Measurements from ENCODE around the gene GASK1B. TPM values are rescaled to one million over a fixed set of nuclear protein-coding genes. Genes with fewer than 3 reads are reported as not detected.

GASK1B gene
- total and polyA plus RNA-seq, 2 donors (not counting 3 experiments of a cell fraction or from before 2014, with no cell fraction given), result 160 to 235 TPM

DNA sequence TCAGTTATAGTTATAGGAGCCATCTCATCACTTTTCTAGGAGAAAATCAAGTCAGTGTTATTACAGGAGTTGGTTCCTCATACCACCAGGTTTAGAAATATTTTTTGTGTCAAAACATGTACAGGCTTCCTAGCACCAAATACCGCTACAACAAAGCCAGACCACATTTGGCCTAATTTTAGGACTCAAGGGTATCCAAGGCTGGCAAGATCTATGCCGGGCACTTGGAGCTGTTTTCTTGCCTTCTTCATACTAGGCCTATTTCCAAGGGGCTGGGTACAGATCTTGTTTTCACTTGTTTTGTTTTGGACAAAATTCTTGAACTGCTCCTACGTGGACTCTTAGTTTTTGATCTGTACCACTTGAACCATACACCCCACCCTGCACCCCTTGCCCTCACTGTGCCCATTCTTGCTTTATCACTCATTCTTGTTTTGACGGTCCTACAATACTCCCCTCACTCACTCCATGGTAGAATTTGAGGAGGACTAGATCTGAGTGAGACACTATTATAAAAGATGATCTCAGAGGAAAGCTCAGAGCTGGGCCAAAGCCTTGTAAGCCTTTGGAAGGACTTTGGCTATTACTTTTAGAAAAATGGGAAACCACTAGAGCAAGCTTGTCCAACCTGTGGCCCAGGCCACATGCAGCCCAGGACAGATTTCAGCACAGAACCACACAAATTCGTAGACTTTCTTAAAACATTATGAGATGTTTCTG is 19.8 kb upstream of the GASK1B start:
- no TSS peak for BruUV-seq (replicated peaks)
- H3K36me3 ChIP-seq (ENCODE audit: control insufficient read depth in 2 of 2, extremely low read depth in 1 of 2, insufficient read depth in 2 of 2, low read length in 2 of 2), result peaks cover 0 to 6% of the 10 kb centered on the region in 2 experiments
- no peak for DNase-seq (ENCODE audit: low read depth, low spot score)
- POLR2A ChIA-PET, result no interaction called here
- no peak overlapping the region for H3K4me3 ChIP-seq (replicated peaks in 1 of 3; ENCODE audit: insufficient read depth in 1 of 3, low read depth in 1 of 3, low read length in 3 of 3)
- no peak overlapping the region for H2AFZ ChIP-seq (ENCODE audit: low read depth, low read length)
- intact Hi-C loops (cut with micrococcal nuclease), result loop anchor here (1.0 to 5.0 kb wide), 3 partner anchors 63 to 435 kb away; no protein-coding TSS in a partner anchor
- H3K9ac ChIP-seq (replicated peaks; ENCODE audit: extremely low read depth, insufficient read depth, low read length), result no peak overlapping the region
- no peaks in the 10 kb centered on the region for H3K27me3 ChIP-seq (ENCODE audit: control insufficient read depth in 2 of 2, insufficient read depth in 2 of 2, low read length in 2 of 2)
- no peaks in the 10 kb centered on the region for H3K9me3 ChIP-seq (replicated peaks; ENCODE audit: control insufficient read depth, insufficient read depth, low read length)
- no peak overlapping the region for H3K4me2 ChIP-seq (ENCODE audit: insufficient read depth, low read length)
- CTCF ChIA-PET, result interaction anchor here (0.6 to 3.0 kb wide), 9 partner anchors 10 to 1718 kb away, joined by 3 to 41 read pairs (median 5); partner anchors contain the start of gene TMEM144
- TF ChIP-seq, protein P1, sequence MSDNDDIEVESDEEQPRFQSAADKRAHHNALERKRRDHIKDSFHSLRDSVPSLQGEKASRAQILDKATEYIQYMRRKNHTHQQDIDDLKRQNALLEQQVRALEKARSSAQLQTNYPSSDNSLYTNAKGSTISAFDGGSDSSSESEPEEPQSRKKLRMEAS (IDR thresholded peaks at IDR 0.05; ENCODE audit: insufficient read depth, insufficient read length), result no peak
- no peak for TF ChIP-seq MYC (IDR thresholded peaks at IDR 0.05; ENCODE audit: low read depth, low read length)
- TF ChIP-seq EZH2 (IDR thresholded peaks at IDR 0.05; ENCODE audit: borderline replicate concordance, low read depth, low read length, severe bottlenecking), result no peak
- TF ChIP-seq POLR2A (IDR thresholded peaks at IDR 0.05; ENCODE audit: low read depth, low read length), result no peak
- TF ChIP-seq POLR2AphosphoS5 (IDR thresholded peaks at IDR 0.05; ENCODE audit: insufficient read depth, low read depth, low read length), result no peak
- TF ChIP-seq, protein P2, sequence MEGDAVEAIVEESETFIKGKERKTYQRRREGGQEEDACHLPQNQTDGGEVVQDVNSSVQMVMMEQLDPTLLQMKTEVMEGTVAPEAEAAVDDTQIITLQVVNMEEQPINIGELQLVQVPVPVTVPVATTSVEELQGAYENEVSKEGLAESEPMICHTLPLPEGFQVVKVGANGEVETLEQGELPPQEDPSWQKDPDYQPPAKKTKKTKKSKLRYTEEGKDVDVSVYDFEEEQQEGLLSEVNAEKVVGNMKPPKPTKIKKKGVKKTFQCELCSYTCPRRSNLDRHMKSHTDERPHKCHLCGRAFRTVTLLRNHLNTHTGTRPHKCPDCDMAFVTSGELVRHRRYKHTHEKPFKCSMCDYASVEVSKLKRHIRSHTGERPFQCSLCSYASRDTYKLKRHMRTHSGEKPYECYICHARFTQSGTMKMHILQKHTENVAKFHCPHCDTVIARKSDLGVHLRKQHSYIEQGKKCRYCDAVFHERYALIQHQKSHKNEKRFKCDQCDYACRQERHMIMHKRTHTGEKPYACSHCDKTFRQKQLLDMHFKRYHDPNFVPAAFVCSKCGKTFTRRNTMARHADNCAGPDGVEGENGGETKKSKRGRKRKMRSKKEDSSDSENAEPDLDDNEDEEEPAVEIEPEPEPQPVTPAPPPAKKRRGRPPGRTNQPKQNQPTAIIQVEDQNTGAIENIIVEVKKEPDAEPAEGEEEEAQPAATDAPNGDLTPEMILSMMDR (IDR thresholded peaks at IDR 0.05; ENCODE audit: extremely low read depth in 1 of 2, insufficient read depth in 1 of 2, low read depth in 1 of 2, low read length in 2 of 2), result no peak
- TF ChIP-seq JUN (IDR thresholded peaks at IDR 0.05; ENCODE audit: borderline replicate concordance, insufficient read depth, insufficient read length, low read depth), result no peak
- no peak for TF ChIP-seq GATA2 (IDR thresholded peaks at IDR 0.05; ENCODE audit: insufficient read depth, insufficient read length, low read depth, low read length)
- no peak for TF ChIP-seq FOS (IDR thresholded peaks at IDR 0.05; ENCODE audit: borderline replicate concordance, insufficient read depth, low read length)
- no peaks in the 10 kb centered on the region for H3K4me1 ChIP-seq (ENCODE audit: control insufficient read depth, extremely low read depth, insufficient read depth, low read length)
- no peaks in the 10 kb centered on the region for H4K20me1 ChIP-seq (replicated peaks; ENCODE audit: control insufficient read depth, extremely low read depth, insufficient read depth, low read length)
- H3K79me2 ChIP-seq (ENCODE audit: control insufficient read depth, insufficient read depth, low read length), result no peaks in the 10 kb centered on the region
- no peaks in the 10 kb centered on the region for H3K9me1 ChIP-seq (replicated peaks; ENCODE audit: control insufficient read depth, extremely low read depth, insufficient read depth, low read length)
- H3K27ac ChIP-seq (ENCODE audit: insufficient read depth, low read depth, low read length), result no peak overlapping the region
- dilution Hi-C loops (cut with MboI; ENCODE audit: extremely low pct_ligation_motif_present, low sequenced_read_pairs), result no loop called here
- FAIRE-seq, result no peak
